CD4-positive, alpha-beta T cell treated with Interleukin-4 for 1 hour (primary cell): ENCODE data around the gene HOXB8.

ENCODE experiments used
- DNase-seq, 2 donors: peaks; one replicate each; pipeline ENCODE4 v3.0.0-alpha.2; 2020 to 2022

HOXB8 gene

DNA sequence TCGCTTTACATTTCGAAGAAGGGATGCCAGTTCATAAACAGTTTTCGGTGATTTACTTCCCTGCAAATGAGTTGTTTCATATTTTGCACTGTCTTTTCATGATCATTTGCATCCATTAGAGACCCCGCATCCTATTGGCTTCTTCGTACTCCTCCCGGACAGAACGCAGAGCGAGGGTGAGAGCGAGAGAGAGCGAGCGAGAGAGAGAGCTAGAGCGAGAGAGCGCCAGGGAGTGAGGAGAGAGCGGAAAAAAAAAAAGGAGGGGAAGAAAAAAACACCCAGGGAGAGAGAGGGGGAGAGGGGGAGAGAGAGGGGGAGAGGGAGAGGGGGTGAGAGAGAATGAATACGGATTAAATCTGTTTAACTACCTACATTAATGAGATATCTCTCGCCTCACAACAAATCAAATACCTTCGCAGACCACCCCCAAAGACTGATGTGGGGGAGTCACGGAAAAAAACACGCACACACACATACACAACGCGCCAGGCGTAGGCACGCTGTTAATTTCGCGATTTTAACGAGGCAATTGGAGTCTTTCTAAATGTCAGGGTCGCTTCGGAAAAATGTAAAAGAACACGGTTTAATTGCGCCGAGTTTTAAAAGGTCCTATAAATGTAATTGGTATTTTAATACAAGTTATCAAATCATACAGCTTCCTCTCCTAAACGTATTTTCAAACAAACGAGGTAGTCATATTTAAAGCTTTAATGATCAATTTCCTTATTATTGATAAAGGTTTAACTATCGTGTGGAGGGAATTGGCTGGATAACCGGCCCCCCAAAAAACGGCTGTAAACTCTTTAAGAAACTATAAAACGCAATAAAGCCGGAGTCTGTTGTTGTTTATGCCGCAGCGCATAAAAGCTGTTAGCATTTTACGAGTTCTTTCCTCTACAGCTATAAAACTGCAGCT is at the start of gene HOXB8:
HOXB8 (minus strand) TSS at position 246 of the 916 bp plus-strand sequence. CDS start 588 bp downstream, outside the sequence.
- no peak for DNase-seq

DNA sequence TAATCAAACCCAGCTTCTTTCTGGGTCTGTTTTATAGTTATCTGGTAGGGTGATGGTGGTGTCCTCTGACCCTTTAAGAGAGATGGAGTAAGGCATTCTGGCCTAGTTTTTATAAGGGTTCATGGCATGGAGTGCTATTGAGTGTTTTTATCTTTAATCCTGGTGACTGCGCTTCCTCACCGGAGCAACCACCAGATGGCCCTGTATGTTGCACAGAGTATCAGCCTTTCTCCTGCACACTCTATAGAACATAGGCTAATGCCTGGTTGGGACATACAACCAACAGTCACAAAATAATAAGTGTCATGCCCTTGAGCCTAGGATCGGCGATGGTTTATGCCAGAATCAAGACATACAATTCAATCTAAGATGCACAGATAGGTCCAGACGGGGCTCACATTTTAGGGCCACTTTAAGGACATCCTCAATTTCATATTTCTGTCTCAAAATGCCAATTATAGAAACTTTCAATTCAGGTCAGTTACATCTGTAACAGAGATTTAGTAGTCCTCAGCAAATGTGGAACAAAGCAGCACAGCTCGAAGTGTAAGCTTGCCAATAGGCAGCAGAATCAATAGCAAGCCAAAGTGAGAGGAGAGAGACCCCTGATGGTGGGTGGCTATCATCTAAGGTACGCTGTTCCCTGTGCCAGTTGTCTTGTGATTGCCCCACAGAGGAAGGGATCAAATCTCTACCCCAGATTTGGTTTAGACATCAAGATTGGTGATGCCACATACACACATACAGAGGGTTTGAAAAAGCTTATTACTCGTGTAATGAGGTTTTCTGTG is 48.2 kb upstream of the HOXB8 start:
- no peak for DNase-seq

DNA sequence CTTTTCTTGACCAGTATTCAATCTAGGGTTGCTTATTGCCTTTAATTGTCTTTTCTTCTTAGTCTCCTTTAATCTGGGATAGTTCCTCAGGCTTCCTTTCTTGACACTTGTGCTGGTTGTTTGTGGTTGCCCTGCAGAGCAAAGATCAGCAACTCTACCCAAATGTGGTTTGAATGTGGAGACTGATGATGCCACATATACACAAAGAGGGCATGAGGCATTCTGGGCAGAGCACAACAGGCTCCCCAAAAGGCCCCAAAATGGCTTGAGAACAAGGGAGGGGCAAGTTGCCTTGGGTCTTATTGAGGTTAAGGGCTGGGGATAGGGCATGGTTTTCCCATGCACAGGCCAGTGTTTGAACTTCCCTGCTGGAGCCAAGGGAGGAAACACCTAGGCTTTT is 40.8 kb upstream of the HOXB8 start:
- DNase-seq, result no peak

DNA sequence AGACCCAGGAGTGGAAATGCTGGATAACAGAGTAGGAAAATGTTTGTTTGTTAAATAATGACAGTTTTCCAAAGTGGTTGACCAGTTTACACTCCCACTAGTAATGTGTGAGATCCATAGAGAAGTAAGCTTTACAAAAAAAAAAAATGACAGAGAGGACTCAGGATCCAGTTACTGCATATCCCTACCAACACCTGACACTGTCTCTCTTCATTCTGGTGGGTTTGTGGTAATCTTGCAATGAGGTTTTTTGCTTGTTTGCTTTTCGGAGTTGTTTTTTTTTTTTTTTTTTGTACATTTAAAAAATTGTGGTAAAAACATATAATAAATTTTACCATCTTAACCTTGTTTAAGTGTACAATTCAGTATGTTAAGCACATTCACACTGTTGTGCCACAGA is 34.6 kb upstream of the HOXB8 start:
- DNase-seq, result no peak

DNA sequence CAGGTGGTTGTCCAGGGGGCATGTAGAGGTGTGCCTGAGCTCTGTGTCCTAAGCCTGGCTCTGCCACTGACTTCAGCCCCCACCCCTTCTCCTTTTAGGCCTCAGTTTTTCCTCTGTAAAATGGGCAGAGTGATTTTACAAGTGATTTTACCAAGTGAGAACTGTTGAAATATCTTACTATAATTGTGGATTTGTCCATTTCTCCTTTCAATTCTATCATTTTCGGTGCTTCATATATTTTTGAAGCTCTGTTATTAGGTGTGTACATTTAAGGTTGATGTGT is 32.8 kb upstream of the HOXB8 start:
- DNase-seq, result no peak

DNA sequence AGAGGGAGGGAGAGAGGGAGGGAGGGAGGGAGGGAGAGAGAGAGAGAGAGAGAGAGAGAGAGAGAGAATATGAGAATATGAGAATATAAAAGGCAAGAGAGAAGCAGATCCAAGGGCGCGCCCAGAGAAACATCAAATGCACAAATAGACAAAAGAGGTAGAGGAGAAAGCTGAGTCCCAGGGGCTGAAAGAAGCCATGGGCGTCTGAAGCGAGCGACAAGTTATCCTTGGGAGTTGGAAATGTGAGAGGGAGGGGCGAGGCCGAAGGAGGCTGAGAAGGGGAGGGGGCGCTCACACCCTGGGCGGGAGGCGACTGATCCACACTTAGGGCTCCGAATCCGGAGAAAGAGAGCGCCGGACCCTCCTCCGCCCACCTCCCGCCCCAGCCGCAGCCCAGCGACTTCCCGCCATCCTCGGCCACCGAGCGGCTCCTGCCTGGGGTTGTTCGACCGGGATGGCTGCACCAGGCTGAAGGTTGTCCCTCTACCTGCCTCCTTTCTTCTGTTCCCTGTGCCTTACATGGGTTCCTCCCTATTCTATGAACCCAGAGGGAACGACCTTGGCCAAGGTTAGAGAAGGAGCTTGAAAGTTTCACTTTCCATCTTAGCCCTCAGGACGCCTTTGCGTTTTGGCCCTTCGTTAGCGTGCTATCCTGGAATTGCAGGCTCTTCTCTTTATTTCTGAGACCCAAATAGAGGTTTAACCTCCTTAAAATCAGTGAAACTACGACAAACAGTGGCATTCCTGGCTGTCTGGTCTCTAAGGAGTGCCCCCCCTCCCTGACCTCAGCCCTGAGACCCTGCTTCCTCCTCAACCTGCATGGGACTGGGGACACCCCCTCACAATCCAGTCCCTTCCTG is 32.2 kb upstream of the HOXB8 start:
- no peak for DNase-seq

DNA sequence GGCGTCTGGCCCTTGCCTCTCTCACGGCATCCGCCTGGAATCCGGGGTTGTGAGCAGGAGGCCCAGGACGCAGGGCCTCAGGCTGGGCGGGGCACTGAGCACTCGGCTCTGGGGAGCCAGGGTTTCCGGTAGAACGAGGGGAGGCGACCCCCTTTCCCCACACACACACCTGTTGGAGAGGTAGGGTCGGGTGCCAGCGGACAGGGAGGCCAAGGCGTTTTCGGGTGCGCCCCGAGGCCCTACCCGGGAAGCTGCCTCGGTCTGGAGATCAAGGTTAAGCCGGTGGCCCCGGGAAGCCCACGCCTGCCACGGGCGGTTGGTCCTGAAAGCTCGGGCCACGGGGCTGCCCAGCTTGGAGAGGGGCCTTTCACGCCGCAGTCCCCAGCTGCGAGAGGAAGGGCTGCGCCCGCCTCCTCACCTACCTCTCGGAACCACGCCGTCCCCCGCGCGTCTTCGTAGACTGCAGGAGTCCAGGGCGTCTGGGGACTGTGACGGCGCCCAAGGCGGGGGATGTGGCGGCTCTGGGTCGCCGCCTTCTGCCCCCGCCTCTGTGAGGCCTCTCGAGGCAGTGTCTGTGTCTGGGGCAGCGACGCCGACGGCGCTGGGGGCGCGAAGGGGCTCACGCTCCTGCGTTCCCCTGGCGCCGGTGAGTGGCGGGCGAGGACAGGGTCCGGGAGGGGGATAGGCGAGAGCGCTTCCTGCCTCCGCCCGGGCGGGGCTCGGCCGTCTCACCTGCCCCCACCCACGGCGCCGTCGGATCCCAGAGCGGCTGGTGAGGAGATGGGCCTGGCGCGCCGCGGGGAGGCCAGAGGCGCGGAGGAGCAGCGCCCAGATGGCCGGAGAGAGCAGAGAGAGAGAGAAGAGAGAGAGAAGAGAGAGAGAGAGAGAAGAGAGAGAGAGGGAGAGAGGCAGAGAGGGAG is 31.4 kb upstream of the HOXB8 start:
- peak; percentile 18 to 46 for DNase-seq

DNA sequence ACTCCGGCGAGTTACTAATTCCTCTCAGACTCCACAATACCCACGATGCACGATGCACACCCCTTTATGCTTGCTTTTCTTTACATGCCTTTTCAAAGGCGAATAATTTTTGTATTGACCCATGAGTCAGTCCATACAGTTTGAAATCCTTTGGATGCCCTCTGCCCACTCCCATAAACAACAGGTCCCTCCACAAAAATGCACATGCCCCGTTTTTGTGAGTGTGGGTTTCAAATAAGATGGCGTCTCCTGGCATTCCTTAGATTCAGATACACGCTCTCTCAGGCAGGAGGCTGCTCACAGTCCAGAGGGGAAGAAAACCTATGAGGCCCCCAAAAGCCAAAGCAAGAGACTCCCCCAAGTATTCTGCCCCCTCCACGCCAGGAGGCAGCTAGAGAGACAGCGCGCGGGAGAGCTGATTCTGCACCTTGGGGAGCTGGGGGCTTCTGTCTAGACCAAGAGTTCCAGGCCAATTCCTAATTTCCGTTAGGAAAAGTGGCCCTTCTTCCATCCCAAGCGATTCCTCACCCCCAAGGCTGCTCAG is 30.6 kb upstream of the HOXB8 start:
- DNase-seq, result no peak

DNA sequence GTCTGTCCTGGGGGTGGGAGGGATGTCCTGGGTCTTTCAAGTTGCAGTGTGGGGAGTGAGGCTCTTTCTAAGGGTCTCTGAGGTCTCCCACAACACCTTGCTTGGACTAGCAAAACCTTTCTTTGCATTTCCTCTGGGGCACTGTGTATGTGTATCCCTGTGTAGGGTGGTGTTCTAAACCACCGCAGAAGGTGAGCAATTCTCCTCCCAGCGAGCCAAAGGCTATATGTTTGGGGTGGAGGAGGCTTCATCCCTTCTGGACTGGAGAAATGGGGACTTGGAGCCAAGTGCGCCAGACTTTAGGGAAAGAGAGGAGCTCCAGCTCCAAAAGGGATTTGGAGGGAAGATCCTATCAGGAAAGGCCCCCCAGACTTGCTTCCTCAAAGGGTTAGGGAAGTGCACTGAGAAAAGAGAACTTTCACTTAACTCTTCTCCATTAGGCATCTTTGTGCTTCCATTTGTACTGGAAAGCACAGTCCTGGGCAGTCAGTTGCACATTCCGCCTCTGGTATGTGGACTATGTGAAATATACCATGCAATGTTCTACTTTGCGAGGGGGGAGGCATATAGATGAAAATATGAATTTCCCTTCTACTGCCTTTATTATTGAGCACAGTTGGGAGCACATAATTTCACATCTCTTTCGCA is 29.9 kb upstream of the HOXB8 start:
- no peak for DNase-seq

DNA sequence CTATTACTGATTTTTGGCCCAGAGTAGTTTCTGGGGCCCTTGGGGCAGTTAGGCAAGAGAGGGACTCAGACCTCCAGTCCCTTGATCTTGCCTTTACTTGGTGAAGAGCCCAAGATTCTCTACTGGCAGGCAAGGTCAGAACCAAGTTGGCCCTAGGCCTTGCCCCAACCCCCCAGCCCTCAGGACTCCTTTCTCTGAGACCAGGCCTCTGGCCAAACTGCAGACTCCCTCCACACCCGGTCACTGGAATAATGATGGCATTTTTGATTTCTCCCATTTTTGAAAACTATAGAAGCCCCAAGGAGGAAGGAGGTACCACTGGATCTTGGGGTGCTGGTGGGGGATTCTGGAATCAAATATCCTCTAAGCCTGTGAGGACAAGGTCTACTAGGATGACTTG is 29.1 kb upstream of the HOXB8 start:
- DNase-seq, result no peak

DNA sequence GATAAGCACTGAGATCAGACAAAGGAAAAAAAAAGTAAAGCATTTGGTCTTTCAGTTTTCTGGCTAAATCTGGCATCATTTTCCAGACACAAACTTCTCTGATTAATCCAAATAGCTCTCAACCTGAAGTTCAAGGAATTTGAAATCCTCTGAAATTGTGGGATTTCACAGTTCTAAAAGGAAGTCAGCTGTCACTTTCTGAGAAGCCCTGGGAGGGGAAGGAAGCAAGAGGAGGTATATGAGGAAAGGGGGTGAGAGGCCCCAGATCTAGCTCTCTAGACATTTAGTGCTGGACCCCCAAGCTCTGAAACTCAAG is 28.6 kb upstream of the HOXB8 start:
- no peak for DNase-seq

DNA sequence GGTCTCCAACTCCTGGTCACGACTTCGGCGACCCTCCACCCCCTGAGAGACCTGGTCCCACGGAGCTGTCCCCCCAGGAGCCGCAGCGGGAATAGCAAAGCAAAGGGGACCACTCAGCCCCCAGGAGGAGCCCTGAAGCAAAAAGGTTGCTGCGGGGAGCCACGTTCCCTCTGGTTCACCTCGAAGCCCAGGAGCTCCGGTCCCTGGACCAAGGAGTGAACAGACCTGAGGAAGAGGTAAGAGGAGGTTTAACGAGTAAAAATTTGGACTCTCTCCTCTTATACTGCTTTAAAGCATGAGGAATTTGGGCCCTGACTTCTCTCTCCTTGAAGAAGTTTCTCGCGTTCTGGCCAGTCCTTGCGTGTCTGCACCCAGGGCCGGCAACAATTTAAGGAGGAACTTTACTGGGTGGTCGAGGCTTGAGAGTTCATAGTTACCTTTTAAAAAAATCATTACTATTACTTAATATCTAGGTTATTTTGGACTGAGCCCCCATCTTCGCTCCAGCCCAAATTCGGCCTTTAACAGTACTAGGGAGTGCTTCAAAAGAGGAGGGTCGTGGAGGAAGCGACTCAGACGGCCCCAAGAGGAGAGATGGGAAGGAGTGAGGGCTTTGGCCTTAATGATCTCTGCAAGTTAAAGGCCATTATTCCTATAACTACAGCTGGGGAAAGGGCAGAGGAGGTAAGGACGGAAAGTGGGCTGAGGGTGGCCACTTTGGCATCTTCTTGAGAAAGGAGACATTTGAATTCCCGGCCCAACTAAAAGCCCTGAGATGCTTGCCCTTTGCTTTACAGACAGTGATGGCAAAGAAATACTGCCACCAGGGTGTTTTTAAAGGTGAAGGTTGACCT is 28.0 kb upstream of the HOXB8 start:
- DNase-seq, result no peak

DNA sequence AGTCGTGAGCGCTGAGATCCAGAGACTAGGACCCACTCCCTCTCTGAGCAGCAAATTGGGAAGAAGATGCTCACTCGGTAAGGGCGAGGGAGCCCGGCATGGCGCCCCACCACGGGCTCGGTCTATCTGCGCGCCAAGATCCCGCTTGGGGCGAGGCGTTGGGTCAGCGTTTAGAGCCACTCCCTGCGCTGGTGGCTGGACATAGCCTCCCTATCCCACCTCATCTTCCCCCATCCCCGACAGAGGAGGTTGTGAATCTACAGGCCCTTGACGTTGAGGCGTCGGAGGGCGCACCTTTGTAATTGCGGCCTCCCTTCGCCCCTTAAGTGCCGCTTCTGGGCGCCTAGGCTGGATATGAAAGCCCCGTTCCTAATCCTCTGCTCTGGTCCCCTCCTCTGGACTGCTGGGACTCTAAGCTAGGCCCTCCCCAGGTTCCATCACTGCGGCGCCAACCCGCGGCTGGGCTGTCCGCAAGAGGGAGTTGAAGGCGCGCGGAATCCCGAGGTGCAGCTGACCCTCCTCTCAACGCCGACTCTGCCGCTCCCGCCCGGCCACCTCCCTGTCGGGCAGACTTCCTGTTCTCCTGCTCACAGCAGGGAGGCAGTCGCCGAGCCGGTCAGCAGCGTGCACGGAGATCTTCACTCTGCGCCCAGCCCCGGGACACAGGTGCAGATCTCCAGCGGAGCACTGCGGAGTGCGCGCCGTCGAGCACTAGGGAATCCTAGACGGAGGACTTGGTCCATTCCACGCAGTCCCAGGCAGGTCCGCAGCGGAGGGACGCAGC is 27.2 kb upstream of the HOXB8 start:
- no peak for DNase-seq

DNA sequence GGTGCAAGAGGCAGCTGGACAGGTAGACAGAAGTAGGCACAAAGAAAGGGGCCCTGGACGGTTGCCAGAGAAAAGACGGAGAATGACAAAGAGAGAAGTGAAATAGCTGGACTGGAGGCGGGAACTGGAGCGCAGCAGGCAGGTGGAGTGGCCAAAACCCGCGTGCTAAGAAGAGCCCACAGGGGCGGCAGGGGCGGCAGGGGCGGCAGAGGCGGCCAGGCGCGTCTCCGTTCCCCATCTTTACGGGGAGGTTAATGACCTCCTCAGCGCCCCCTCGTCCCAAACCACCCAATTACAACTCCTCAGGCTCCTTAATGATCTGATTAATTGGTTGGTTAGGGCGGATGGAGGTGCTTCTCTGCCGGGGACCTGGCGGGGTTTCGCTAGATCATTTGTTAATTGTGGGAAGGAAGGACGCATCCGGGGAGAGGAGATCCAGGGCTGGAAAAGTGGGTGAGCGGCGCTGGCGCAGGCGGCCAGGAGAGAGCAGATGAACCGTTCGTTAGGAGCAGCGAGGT is 26.5 kb upstream of the HOXB8 start:
- no peak for DNase-seq

DNA sequence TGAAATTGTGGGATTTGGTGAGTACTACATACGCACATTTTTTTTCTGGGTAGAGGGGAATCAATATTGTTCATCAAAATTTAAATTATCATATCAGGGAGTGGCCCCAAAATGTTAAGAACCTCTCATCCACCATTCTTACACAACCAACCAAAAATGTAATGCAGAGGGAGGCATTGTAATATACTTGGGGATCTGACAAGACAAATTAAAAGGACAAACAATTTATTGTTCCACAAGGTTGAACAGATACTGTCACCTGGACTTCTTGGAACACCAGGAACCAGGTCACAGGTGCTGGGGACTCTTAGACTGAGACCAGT is 25.7 kb upstream of the HOXB8 start:
- no peak for DNase-seq

DNA sequence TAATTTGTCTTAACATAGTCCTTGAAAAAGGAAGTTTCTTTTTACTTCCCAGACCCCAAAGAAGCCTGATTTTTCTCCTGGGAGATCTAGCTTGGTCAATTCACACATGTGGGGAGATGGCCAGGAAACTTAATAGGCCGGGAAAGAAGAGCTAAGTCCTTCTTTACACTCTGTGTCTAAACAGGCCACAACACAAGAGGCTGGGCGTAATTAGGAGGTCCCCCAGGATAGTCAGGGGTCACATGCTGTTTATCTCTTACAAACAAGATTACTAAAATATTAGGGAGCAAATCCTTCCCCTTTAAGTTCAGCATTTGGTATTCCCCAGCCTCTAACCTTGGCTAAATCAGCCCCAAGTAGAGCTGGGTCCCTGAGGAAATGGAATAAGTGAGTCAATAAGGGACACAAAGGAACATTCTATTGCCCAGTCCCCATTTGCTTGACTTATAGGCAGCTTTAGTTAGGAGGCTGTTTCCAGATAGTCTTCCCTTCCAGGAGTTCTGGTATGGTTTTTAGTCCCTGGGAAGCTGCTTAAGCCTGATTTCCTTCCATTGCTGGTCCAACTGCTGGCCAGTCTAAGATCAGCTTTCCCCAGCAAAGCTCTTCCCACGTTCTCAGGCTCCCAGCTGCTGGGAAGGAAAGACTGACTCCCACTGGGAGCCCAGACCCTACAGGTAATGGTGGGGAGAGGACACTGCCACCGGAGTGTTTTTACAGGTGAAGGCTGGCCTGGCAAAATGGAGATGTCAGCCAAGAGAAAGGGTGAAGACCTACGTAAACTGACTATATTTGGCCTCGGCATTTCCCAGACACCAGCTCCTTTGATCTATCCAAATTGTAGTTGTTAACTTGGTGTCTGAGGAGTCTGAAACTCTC is 25.1 kb upstream of the HOXB8 start:
- no peak for DNase-seq

DNA sequence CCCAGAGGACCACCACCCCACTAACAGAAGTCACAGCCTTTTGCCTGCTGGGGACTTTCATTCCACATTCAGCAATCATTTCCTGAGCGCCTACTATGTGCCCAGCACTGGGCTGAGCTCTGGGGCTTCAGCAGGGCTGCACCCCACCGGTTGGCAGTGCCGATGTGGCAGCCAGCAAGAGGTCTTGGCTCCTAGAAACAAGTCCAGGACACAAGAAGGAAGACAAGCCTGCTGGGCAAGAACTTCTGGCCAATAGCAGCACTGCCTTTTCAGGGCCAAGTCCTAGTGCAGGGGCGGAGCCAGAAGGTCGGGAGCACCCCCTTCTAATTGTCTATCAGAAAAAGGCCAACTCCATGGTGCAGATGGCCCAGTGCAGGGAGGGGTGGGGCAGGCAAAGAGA is 24.0 kb upstream of the HOXB8 start:
- DNase-seq, result no peak
